ENCODE data around the gene NMT1. TPM values are rescaled to one million over a fixed set of nuclear protein-coding genes. Genes with fewer than 3 reads are reported as not detected.

The NMT1 gene
- total and polyA plus RNA-seq, 2 donors: 39.3 to 70.7 TPM

GRCh38 chr17:45032174-45032541 lies 29.0 kb upstream of the NMT1 start:
- Histone ChIP-seq H3K27ac (ENCODE audit: low read depth in 1 of 2, low read length in 1 of 2) (no peak overlapping the region), H3K4me1 (ENCODE audit: control insufficient read depth in 2 of 2, insufficient read depth in 2 of 2, low read length in 2 of 2) (no peaks in the 10 kb centered on the region), H3K9me3 (ENCODE audit: control insufficient read depth in 2 of 2, insufficient read depth in 1 of 2, low read length in 1 of 2) (no peaks in the 10 kb centered on the region), H3K4me3 (ENCODE audit: low read length in 2 of 2) (no peak overlapping the region), H3K36me3 (ENCODE audit: control insufficient read depth in 2 of 2, insufficient read depth in 2 of 2, low read length in 1 of 2) (peaks cover 62 to 72% of the 10 kb centered on the region in 2 donors), H3K27me3 (ENCODE audit: control insufficient read depth in 2 of 2, insufficient read depth in 1 of 2, low read length in 1 of 2) (no peaks in the 10 kb centered on the region)
- WGBS: 96% methylated on average over 9 of the region's 9 CpGs
- DNase-seq (ENCODE audit: low read depth in 6 of 9, low spot score in 9 of 9): no peak

- DNase-seq (ENCODE audit: low read depth in 6 of 9, low spot score in 9 of 9): no peak
- 96% methylated on average over 14 of the region's 14 CpGs for WGBS
- Histone ChIP-seq H3K36me3 (ENCODE audit: control insufficient read depth in 2 of 2, insufficient read depth in 2 of 2, low read length in 1 of 2) (peaks cover 59 to 61% of the 10 kb centered on the region in 2 donors), H3K4me1 (ENCODE audit: control insufficient read depth in 2 of 2, insufficient read depth in 2 of 2, low read length in 2 of 2) (no peaks in the 10 kb centered on the region), H3K4me3 (ENCODE audit: low read length in 2 of 2) (no peak overlapping the region), H3K27ac (ENCODE audit: low read depth in 1 of 2, low read length in 1 of 2) (no peak overlapping the region), H3K27me3 (ENCODE audit: control insufficient read depth in 2 of 2, insufficient read depth in 1 of 2, low read length in 1 of 2) (no peaks in the 10 kb centered on the region), H3K9me3 (ENCODE audit: control insufficient read depth in 2 of 2, insufficient read depth in 1 of 2, low read length in 1 of 2) (no peaks in the 10 kb centered on the region)
Observed at GRCh38 chr17:45034599-45034998, 26.5 kb upstream of the NMT1 start.

- H3K4me1 ChIP-seq (ENCODE audit: control insufficient read depth in 2 of 2, insufficient read depth in 2 of 2, low read length in 2 of 2): no peaks in the 10 kb centered on the region
- no peaks in the 10 kb centered on the region for H3K9me3 ChIP-seq (ENCODE audit: control insufficient read depth in 2 of 2, insufficient read depth in 1 of 2, low read length in 1 of 2)
- DNase-seq (ENCODE audit: low read depth in 6 of 9, low spot score in 9 of 9): no peak
- 95% methylated on average over 14 of the region's 14 CpGs for WGBS
- no peak overlapping the region for H3K4me3 ChIP-seq (ENCODE audit: low read length in 2 of 2)
- H3K27ac ChIP-seq (ENCODE audit: low read depth in 1 of 2, low read length in 1 of 2): no peak overlapping the region
- no peaks in the 10 kb centered on the region for H3K27me3 ChIP-seq (ENCODE audit: control insufficient read depth in 2 of 2, insufficient read depth in 1 of 2, low read length in 1 of 2)
- peaks cover 47 to 49% of the 10 kb centered on the region in 2 donors for H3K36me3 ChIP-seq (ENCODE audit: control insufficient read depth in 2 of 2, insufficient read depth in 2 of 2, low read length in 1 of 2)
Observed at GRCh38 chr17:45035848-45036247, 25.3 kb upstream of the NMT1 start.

GRCh38 chr17:45036691-45037090 lies 24.4 kb upstream of the NMT1 start:
- peaks cover 38 to 40% of the 10 kb centered on the region in 2 donors for H3K36me3 ChIP-seq (ENCODE audit: control insufficient read depth in 2 of 2, insufficient read depth in 2 of 2, low read length in 1 of 2)
- H3K4me1 ChIP-seq (ENCODE audit: control insufficient read depth in 2 of 2, insufficient read depth in 2 of 2, low read length in 2 of 2): no peaks in the 10 kb centered on the region
- 94% methylated on average over 3 of the region's 3 CpGs for WGBS
- no peak for DNase-seq (ENCODE audit: low read depth in 6 of 9, low spot score in 9 of 9)
- H3K4me3 ChIP-seq (ENCODE audit: low read length in 2 of 2): no peak overlapping the region
- no peaks in the 10 kb centered on the region for H3K9me3 ChIP-seq (ENCODE audit: control insufficient read depth in 2 of 2, insufficient read depth in 1 of 2, low read length in 1 of 2)
- H3K27ac ChIP-seq (ENCODE audit: low read depth in 1 of 2, low read length in 1 of 2): no peak overlapping the region
- no peaks in the 10 kb centered on the region for H3K27me3 ChIP-seq (ENCODE audit: control insufficient read depth in 2 of 2, insufficient read depth in 1 of 2, low read length in 1 of 2)

GRCh38 chr17:45038728-45039634 lies 22.1 kb upstream of the NMT1 start:
- Histone ChIP-seq H3K9me3 (ENCODE audit: control insufficient read depth in 2 of 2, insufficient read depth in 1 of 2, low read length in 1 of 2) (no peaks in the 10 kb centered on the region), H3K4me1 (ENCODE audit: control insufficient read depth in 2 of 2, insufficient read depth in 2 of 2, low read length in 2 of 2) (no peaks in the 10 kb centered on the region), H3K27me3 (ENCODE audit: control insufficient read depth in 2 of 2, insufficient read depth in 1 of 2, low read length in 1 of 2) (no peaks in the 10 kb centered on the region), H3K27ac (ENCODE audit: low read depth in 1 of 2, low read length in 1 of 2) (no peak overlapping the region), H3K4me3 (ENCODE audit: low read length in 2 of 2) (no peak overlapping the region), H3K36me3 (ENCODE audit: control insufficient read depth in 2 of 2, insufficient read depth in 2 of 2, low read length in 1 of 2) (peaks cover 23 to 27% of the 10 kb centered on the region in 2 donors)
- no peak for DNase-seq (ENCODE audit: low read depth in 6 of 9, low spot score in 9 of 9)
- WGBS: 94% methylated on average over 13 of the region's 13 CpGs

- H3K27me3 ChIP-seq (ENCODE audit: control insufficient read depth in 2 of 2, insufficient read depth in 1 of 2, low read length in 1 of 2): no peaks in the 10 kb centered on the region
- no peak for DNase-seq (ENCODE audit: low read depth in 6 of 9, low spot score in 9 of 9)
- no peak overlapping the region for H3K4me3 ChIP-seq (ENCODE audit: low read length in 2 of 2)
- 97% methylated on average over 4 of the region's 4 CpGs for WGBS
- no peaks in the 10 kb centered on the region for H3K4me1 ChIP-seq (ENCODE audit: control insufficient read depth in 2 of 2, insufficient read depth in 2 of 2, low read length in 2 of 2)
- H3K27ac ChIP-seq (ENCODE audit: low read depth in 1 of 2, low read length in 1 of 2): no peak overlapping the region
- H3K9me3 ChIP-seq (ENCODE audit: control insufficient read depth in 2 of 2, insufficient read depth in 1 of 2, low read length in 1 of 2): no peaks in the 10 kb centered on the region
- H3K36me3 ChIP-seq (ENCODE audit: control insufficient read depth in 2 of 2, insufficient read depth in 2 of 2, low read length in 1 of 2): peaks cover 13 to 16% of the 10 kb centered on the region in 2 donors
Observed at GRCh38 chr17:45040459-45040858, 20.7 kb upstream of the NMT1 start.

GRCh38 chr17:45042346-45043120 lies 18.6 kb upstream of the NMT1 start:
- H3K27me3 ChIP-seq (ENCODE audit: control insufficient read depth in 2 of 2, insufficient read depth in 1 of 2, low read length in 1 of 2): no peaks in the 10 kb centered on the region
- no peak overlapping the region for H3K27ac ChIP-seq (ENCODE audit: low read depth in 1 of 2, low read length in 1 of 2)
- 96% methylated on average over 11 of the region's 11 CpGs for WGBS
- peaks cover 15 to 17% of the 10 kb centered on the region in 2 donors for H3K36me3 ChIP-seq (ENCODE audit: control insufficient read depth in 2 of 2, insufficient read depth in 2 of 2, low read length in 1 of 2)
- no peak for DNase-seq (ENCODE audit: low read depth in 6 of 9, low spot score in 9 of 9)
- H3K4me3 ChIP-seq (ENCODE audit: low read length in 2 of 2): no peak overlapping the region
- no peaks in the 10 kb centered on the region for H3K4me1 ChIP-seq (ENCODE audit: control insufficient read depth in 2 of 2, insufficient read depth in 2 of 2, low read length in 2 of 2)
- H3K9me3 ChIP-seq (ENCODE audit: control insufficient read depth in 2 of 2, insufficient read depth in 1 of 2, low read length in 1 of 2): no peaks in the 10 kb centered on the region

- H3K36me3 ChIP-seq (ENCODE audit: control insufficient read depth in 2 of 2, insufficient read depth in 2 of 2, low read length in 1 of 2): peaks cover 13 to 15% of the 10 kb centered on the region in 2 donors
- H3K27me3 ChIP-seq (ENCODE audit: control insufficient read depth in 2 of 2, insufficient read depth in 1 of 2, low read length in 1 of 2): no peaks in the 10 kb centered on the region
- no peaks in the 10 kb centered on the region for H3K9me3 ChIP-seq (ENCODE audit: control insufficient read depth in 2 of 2, insufficient read depth in 1 of 2, low read length in 1 of 2)
- H3K4me1 ChIP-seq (ENCODE audit: control insufficient read depth in 2 of 2, insufficient read depth in 2 of 2, low read length in 2 of 2): peaks cover 2 to 3% of the 10 kb centered on the region in 2 donors
- 92% methylated on average over 18 of the region's 18 CpGs for WGBS
- H3K4me3 ChIP-seq (ENCODE audit: low read length in 2 of 2): no peak overlapping the region
- peak overlapping the region in 1 of 2 donors; percentile 36 for H3K27ac ChIP-seq (ENCODE audit: low read depth in 1 of 2, low read length in 1 of 2)
- DNase-seq (ENCODE audit: low read depth in 6 of 9, low spot score in 9 of 9): no peak
Observed at GRCh38 chr17:45043813-45044540, 17.1 kb upstream of the NMT1 start.

All from thymus (tissue), 11 donors.